Measurements from ENCODE around the gene IL26. TPM values are rescaled to one million over a fixed set of nuclear protein-coding genes. Genes with fewer than 3 reads are reported as not detected.

The IL26 gene
- total RNA-seq, 1 experiment from 2014 or later = not detected

GRCh38 chr12:68178184-68178583, 47.4 kb downstream of the IL26 start:
- H2AFZ ChIP-seq (ENCODE audit: low read length) = no peak overlapping the region
- H3K9me3 ChIP-seq (ENCODE audit: low read length) = no peaks in the 10 kb centered on the region
- no peak overlapping the region for H3K9ac ChIP-seq (ENCODE audit: low read length)
- TF ChIP-seq EZH2phosphoT487 (IDR thresholded peaks at IDR 0.05; ENCODE audit: borderline replicate concordance, low read length) (no peak), CTCF (conservative IDR thresholded peaks at IDR 0.05; ENCODE audit: low read depth, low read length) (no peak), EZH2 (IDR thresholded peaks at IDR 0.05; ENCODE audit: low read length, unreplicated experiment) (no peak)
- intact Hi-C loops (cut with micrococcal nuclease) = no loop called here
- H3K79me2 ChIP-seq (ENCODE audit: low read length) = no peaks in the 10 kb centered on the region
- H3K27me3 ChIP-seq (ENCODE audit: low read length) = peaks cover 28% of the 10 kb centered on the region
- H3K9me2 ChIP-seq (replicated peaks; ENCODE audit: low read length) = no peaks in the 10 kb centered on the region
- DNase-seq (no peak), ATAC-seq (no peak)
- no TSS peak for BruUV-seq (replicated peaks)
- H3K36me3 ChIP-seq (ENCODE audit: low read depth, low read length) = no peaks in the 10 kb centered on the region
- CTCF ChIA-PET = no interaction called here
- H3K27ac ChIP-seq (ENCODE audit: low read length) = no peak overlapping the region
- H3K4me3 ChIP-seq (ENCODE audit: low read length) = no peak overlapping the region
- H3K4me2 ChIP-seq (ENCODE audit: low read length) = no peak overlapping the region
- POLR2A ChIA-PET (ENCODE audit: unreplicated experiment) = no interaction called here
- no peaks in the 10 kb centered on the region for H3K4me1 ChIP-seq (ENCODE audit: insufficient read depth, low read length)
- H4K20me1 ChIP-seq (ENCODE audit: low read length) = no peaks in the 10 kb centered on the region
- no peaks in the 10 kb centered on the region for H3F3A ChIP-seq (ENCODE audit: low read length, unreplicated experiment)

DNA sequence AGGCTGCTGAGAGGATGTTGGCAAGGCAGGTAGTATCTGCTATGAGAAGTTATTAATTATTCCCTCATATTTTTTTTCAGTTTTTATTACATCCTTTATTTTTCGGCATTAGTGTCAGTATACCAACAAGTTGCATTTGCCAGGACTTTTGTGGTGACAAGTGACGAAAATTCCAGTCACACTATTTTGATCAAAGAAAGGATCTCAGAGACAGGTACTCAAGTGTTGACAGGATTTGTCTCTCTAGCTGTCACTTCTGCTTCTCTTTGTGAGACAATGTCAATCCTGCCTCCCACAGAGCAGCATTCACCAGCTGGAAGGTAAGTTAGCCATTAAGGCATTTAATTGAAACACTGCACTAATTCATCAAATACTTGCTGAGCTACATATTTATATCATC, 48.0 kb downstream of the IL26 start:
- H3K4me1 ChIP-seq (ENCODE audit: insufficient read depth, low read length) = no peaks in the 10 kb centered on the region
- no peak overlapping the region for H3K4me2 ChIP-seq (ENCODE audit: low read length)
- no peak for DNase-seq
- intact Hi-C loops (cut with micrococcal nuclease) = no loop called here
- no peaks in the 10 kb centered on the region for H3K9me3 ChIP-seq (ENCODE audit: low read length)
- H3K27me3 ChIP-seq (ENCODE audit: low read length) = peaks cover 28% of the 10 kb centered on the region
- no peak overlapping the region for H3K9ac ChIP-seq (ENCODE audit: low read length)
- H4K20me1 ChIP-seq (ENCODE audit: low read length) = no peaks in the 10 kb centered on the region
- H3K9me2 ChIP-seq (replicated peaks; ENCODE audit: low read length) = no peaks in the 10 kb centered on the region
- no peak overlapping the region for H3K4me3 ChIP-seq (ENCODE audit: low read length)
- no peaks in the 10 kb centered on the region for H3K79me2 ChIP-seq (ENCODE audit: low read length)
- H3K36me3 ChIP-seq (ENCODE audit: low read depth, low read length) = no peaks in the 10 kb centered on the region
- POLR2A ChIA-PET (ENCODE audit: unreplicated experiment) = no interaction called here
- no peak for TF ChIP-seq EZH2 (IDR thresholded peaks at IDR 0.05; ENCODE audit: low read length, unreplicated experiment)
- no peak for TF ChIP-seq CTCF (conservative IDR thresholded peaks at IDR 0.05; ENCODE audit: low read depth, low read length)
- TF ChIP-seq EZH2phosphoT487 (IDR thresholded peaks at IDR 0.05; ENCODE audit: borderline replicate concordance, low read length) = no peak
- no TSS peak for BruUV-seq (replicated peaks)
- H3K27ac ChIP-seq (ENCODE audit: low read length) = no peak overlapping the region
- ATAC-seq = no peak
- no peak overlapping the region for H2AFZ ChIP-seq (ENCODE audit: low read length)
- H3F3A ChIP-seq (ENCODE audit: low read length, unreplicated experiment) = no peaks in the 10 kb centered on the region
- CTCF ChIA-PET = no interaction called here

DNA sequence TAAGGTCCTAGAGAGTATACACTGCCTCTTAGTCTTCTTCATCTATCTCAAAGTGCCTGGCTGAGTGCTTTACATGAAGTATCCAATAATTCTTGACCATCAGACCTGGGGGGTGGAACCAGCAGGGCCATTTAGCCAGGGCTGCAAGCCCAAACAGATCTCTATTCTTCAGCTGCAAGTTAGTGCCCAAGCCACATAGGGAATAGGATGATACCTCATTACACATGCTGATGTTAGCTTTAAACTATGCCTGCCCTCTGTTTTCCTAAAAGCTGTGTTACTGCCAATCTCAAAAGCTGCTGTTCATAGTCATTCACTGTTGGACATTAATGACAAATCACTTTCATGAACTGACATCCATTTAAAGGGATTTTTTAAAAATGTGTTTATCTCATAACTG, 49.4 kb downstream of the IL26 start:
- Histone ChIP-seq H3K4me2 (ENCODE audit: low read length) (no peak overlapping the region), H4K20me1 (ENCODE audit: low read length) (no peaks in the 10 kb centered on the region), H3K36me3 (ENCODE audit: low read depth, low read length) (no peaks in the 10 kb centered on the region), H3K9ac (ENCODE audit: low read length) (no peak overlapping the region), H3K4me1 (ENCODE audit: insufficient read depth, low read length) (no peaks in the 10 kb centered on the region), H3K9me3 (ENCODE audit: low read length) (no peaks in the 10 kb centered on the region), H3K27ac (ENCODE audit: low read length) (no peak overlapping the region), H3F3A (ENCODE audit: low read length, unreplicated experiment) (no peaks in the 10 kb centered on the region), H3K9me2 (replicated peaks; ENCODE audit: low read length) (no peaks in the 10 kb centered on the region), H2AFZ (ENCODE audit: low read length) (no peak overlapping the region), H3K79me2 (ENCODE audit: low read length) (no peaks in the 10 kb centered on the region), H3K4me3 (ENCODE audit: low read length) (no peak overlapping the region), H3K27me3 (ENCODE audit: low read length) (peaks cover 32% of the 10 kb centered on the region)
- DNase-seq = no peak
- CTCF ChIA-PET = no interaction called here
- intact Hi-C loops (cut with micrococcal nuclease) = no loop called here
- BruUV-seq (replicated peaks) = no TSS peak
- no peak for ATAC-seq
- TF ChIP-seq EZH2phosphoT487 (IDR thresholded peaks at IDR 0.05; ENCODE audit: borderline replicate concordance, low read length) (no peak), EZH2 (IDR thresholded peaks at IDR 0.05; ENCODE audit: low read length, unreplicated experiment) (no peak), CTCF (conservative IDR thresholded peaks at IDR 0.05; ENCODE audit: low read depth, low read length) (no peak)
- POLR2A ChIA-PET (ENCODE audit: unreplicated experiment) = no interaction called here
